B cell (primary cell): ENCODE measurements around the gene NME2. TPM values are rescaled to one million over a fixed set of nuclear protein-coding genes. Genes with fewer than 3 reads are reported as not detected.

ENCODE experiments used
- ATAC-seq: fragments of 200-7000 bp; cut with Tn5 transposase; one replicate; pipeline ENCODE4 v1.10.0; 2021; ENCODE audit warnings: low read depth, mild to moderate bottlenecking, moderate number of reproducible peaks, moderate library complexity
- CTCF ChIA-PET: fragments of 350-600 bp; sonication (Branson Sonifier 250); formaldehyde crosslinking; loops from one replicate; lab custom pipeline; 2021; ENCODE audit warnings: antibody characterized with exemption, inconsistent platforms; lab: Charles Lee
- POLR2A ChIA-PET: fragments of 350-600 bp; sonication (Branson Sonifier 250); formaldehyde crosslinking; loops from one replicate; lab custom pipeline; 2021; ENCODE audit warnings: antibody characterized with exemption; lab: Charles Lee
- DNase-seq: peaks from one replicate; pipeline ENCODE4 v3.0.0; 2013
- H2AFZ ChIP-seq: 2 replicates; pipeline ENCODE4 v1.6.1; 2012; ENCODE audit warnings: mild to moderate bottlenecking, low read depth, low read length; ENCODE audit not compliant: insufficient read depth, poor library complexity, severe bottlenecking
- H3K27ac ChIP-seq, 2 donors: 1 replicate in 1 of 2; 2 replicates in 1 of 2; pipeline ENCODE4 v1.5.1; 2012 to 2013; ENCODE audit warnings: low read length in 2 of 2, mild to moderate bottlenecking in 2 of 2, moderate library complexity in 1 of 2
- H3K27me3 ChIP-seq, 4 experiments: fragments of 200-600 bp in 1 of 4; sonication (generic) in 1 of 4; replicated peaks in 1 of 4; 1 replicate in 2 of 4; 2 replicates in 2 of 4; pipeline versions ENCODE4 v1.6.1 to v1.7.0; 2013 to 2016; ENCODE audit warnings: low read length in 3 of 4, mild to moderate bottlenecking in 2 of 4, mixed read lengths in 1 of 4, moderate library complexity in 1 of 4; ENCODE audit not compliant: insufficient read depth in 4 of 4, control insufficient read depth in 3 of 4; ENCODE audit errors: control extremely low read depth in 1 of 4
- H3K36me3 ChIP-seq, 2 experiments: replicated peaks in 1 of 2; 1 replicate in 1 of 2; 2 replicates in 1 of 2; pipeline versions ENCODE4 v1.6.1 to v1.7.1; 2013; ENCODE audit warnings: low read length in 1 of 2; ENCODE audit not compliant: insufficient read depth in 2 of 2, control insufficient read depth in 1 of 2; ENCODE audit errors: control extremely low read depth in 1 of 2, extremely low read depth in 1 of 2
- H3K4me1 ChIP-seq, 2 donors: fragments of 200-600 bp in 1 of 2; sonication (generic) in 1 of 2; 1 replicate in 1 of 2; 2 replicates in 1 of 2; pipeline versions ENCODE4 v1.5.1 to v1.6.1; 2013 to 2017; ENCODE audit warnings: low read length in 2 of 2; ENCODE audit not compliant: control insufficient read depth in 2 of 2, insufficient read depth in 2 of 2
- H3K4me2 ChIP-seq: replicated peaks from 2 replicates; pipeline ENCODE3; 2012; ENCODE audit warnings: mild to moderate bottlenecking, low read depth, low read length; ENCODE audit not compliant: poor library complexity, severe bottlenecking
- H3K4me3 ChIP-seq, 5 experiments: fragments of 200-600 bp in 1 of 5; sonication (generic) in 1 of 5; 1 replicate in 3 of 5; 2 replicates in 2 of 5; pipeline versions ENCODE4 v1.5.1 to v1.7.0; 2011 to 2016; ENCODE audit warnings: low read length in 4 of 5, mild to moderate bottlenecking in 4 of 5, low read depth in 2 of 5, control low read depth in 1 of 5, moderate library complexity in 1 of 5; ENCODE audit not compliant: insufficient read depth in 1 of 5; ENCODE audit errors: control extremely low read depth in 1 of 5, extremely low read depth in 1 of 5
- H3K79me2 ChIP-seq: fragments of 200-600 bp; sonication (generic); one replicate; pipeline ENCODE4 v1.6.0; 2016; ENCODE audit warnings: low read length; ENCODE audit not compliant: control insufficient read depth, insufficient read depth
- H3K9ac ChIP-seq: fragments of 200-600 bp; sonication (generic); 2 replicates; pipeline ENCODE4 v1.6.1; 2017; ENCODE audit warnings: mild to moderate bottlenecking, low read length, moderate library complexity
- H3K9me3 ChIP-seq, 3 donors: one replicate each; pipeline versions ENCODE4 v1.6.1 to v1.7.1; 2013; ENCODE audit warnings: low read length in 2 of 3; ENCODE audit not compliant: control insufficient read depth in 2 of 3, insufficient read depth in 1 of 3; ENCODE audit errors: control extremely low read depth in 1 of 3
- H4K20me1 ChIP-seq: 2 replicates; pipeline ENCODE4 v1.6.0; 2012; ENCODE audit warnings: mild to moderate bottlenecking, low read length; ENCODE audit not compliant: insufficient read depth, control insufficient read depth, poor library complexity, severe bottlenecking
- H3K27ac Mint-ChIP-seq: one replicate; pipeline ENCODE4 v1.8.0; 2021; ENCODE audit warnings: mixed read lengths
- H3K27me3 Mint-ChIP-seq: one replicate; pipeline ENCODE4 v1.8.0; 2021; ENCODE audit warnings: mixed read lengths
- H3K4me1 Mint-ChIP-seq: one replicate; pipeline ENCODE4 v1.8.0; 2021; ENCODE audit warnings: mixed read lengths
- H3K4me3 Mint-ChIP-seq: one replicate; pipeline ENCODE4 v1.8.0; 2021; ENCODE audit warnings: mixed read lengths
- H3K9me3 Mint-ChIP-seq: one replicate; pipeline ENCODE4 v1.8.0; 2022; ENCODE audit warnings: mixed read lengths; ENCODE audit not compliant: insufficient read depth
- EZH2 ChIP-seq: IDR thresholded peaks from 2 replicates; pipeline ENCODE4 v1.6.1; 2012; ENCODE audit warnings: borderline replicate concordance, low read depth, mild to moderate bottlenecking, moderate library complexity, low read length; ENCODE audit not compliant: insufficient read depth, poor library complexity, severe bottlenecking
- WGBS: methylation state at CpG from one replicate; pipeline ENCODE4 v1.1.5; 2013; ENCODE audit warnings: missing lambda C conversion rate; ENCODE audit not compliant: insufficient coverage; 5-methylcytosine and 5-hydroxymethylcytosine counted together
- intact Hi-C: fragments of 100-400 bp; cut with micrococcal nuclease; formaldehyde crosslinking; loops from one replicate; pipeline ENCODE4 v1.10.0; 2022
- polyA plus RNA-seq: library from polyadenylated mRNA; depleted of rRNA; stranded (reverse); fragments of >200 nt; gene quantifications from 2 replicates; pipeline ENCODE4 v1.2.3, GENCODE V29; 2012
- total RNA-seq, 2 donors: library from RNA; stranded (reverse); fragments of 120-200 nt in 1 of 2; gene quantifications; 1 replicate in 1 of 2; 2 replicates in 1 of 2; pipeline versions ENCODE4 v1.2.3 to v1.2.4, GENCODE V29; 2013 to 2022
- TF ChIP-seq, protein P1 (sequence below): fragments of 200-600 bp; IDR thresholded peaks from one replicate; pipeline ENCODE4 v1.8.0; 2022; ENCODE audit warnings: antibody characterized with exemption, mild to moderate bottlenecking

The NME2 gene
- total and polyA plus RNA-seq, 2 donors (not counting 1 experiment from before 2014, with no cell fraction given): 154 to 166 TPM

- no peaks in the 10 kb centered on the region for H4K20me1 ChIP-seq
- Mint-ChIP-seq H3K27ac (no peak overlapping the region), H3K4me1 (no peaks in the 10 kb centered on the region), H3K4me3 (no peak overlapping the region), H3K9me3 (peaks cover 4% of the 10 kb centered on the region), H3K27me3 (peaks cover 2% of the 10 kb centered on the region)
- CTCF ChIA-PET: no interaction called here
- H3K27ac ChIP-seq: no peak overlapping the region
- H3K4me3 ChIP-seq: no peak overlapping the region
- H3K27me3 ChIP-seq: no peaks in the 10 kb centered on the region
- H3K9me3 ChIP-seq: no peaks in the 10 kb centered on the region
- no peaks in the 10 kb centered on the region for H3K4me1 ChIP-seq
- H3K36me3 ChIP-seq: no peaks in the 10 kb centered on the region
- H3K9ac ChIP-seq: no peak overlapping the region
- no peak for TF ChIP-seq EZH2
- TF ChIP-seq, protein P1, sequence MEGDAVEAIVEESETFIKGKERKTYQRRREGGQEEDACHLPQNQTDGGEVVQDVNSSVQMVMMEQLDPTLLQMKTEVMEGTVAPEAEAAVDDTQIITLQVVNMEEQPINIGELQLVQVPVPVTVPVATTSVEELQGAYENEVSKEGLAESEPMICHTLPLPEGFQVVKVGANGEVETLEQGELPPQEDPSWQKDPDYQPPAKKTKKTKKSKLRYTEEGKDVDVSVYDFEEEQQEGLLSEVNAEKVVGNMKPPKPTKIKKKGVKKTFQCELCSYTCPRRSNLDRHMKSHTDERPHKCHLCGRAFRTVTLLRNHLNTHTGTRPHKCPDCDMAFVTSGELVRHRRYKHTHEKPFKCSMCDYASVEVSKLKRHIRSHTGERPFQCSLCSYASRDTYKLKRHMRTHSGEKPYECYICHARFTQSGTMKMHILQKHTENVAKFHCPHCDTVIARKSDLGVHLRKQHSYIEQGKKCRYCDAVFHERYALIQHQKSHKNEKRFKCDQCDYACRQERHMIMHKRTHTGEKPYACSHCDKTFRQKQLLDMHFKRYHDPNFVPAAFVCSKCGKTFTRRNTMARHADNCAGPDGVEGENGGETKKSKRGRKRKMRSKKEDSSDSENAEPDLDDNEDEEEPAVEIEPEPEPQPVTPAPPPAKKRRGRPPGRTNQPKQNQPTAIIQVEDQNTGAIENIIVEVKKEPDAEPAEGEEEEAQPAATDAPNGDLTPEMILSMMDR: no peak
- intact Hi-C loops: no loop called here
- POLR2A ChIA-PET: no interaction called here
- WGBS: 96% methylated on average over 3 of the region's 3 CpGs
- H3K79me2 ChIP-seq: no peaks in the 10 kb centered on the region
- H2AFZ ChIP-seq: no peak overlapping the region
- DNase-seq: no peak
- no peak overlapping the region for H3K4me2 ChIP-seq
- ATAC-seq: no peak
These were observed 30.3 kb upstream of the NME2 start for GRCh38 chr17:51135956-51136355.

GRCh38 chr17:51142597-51142996, 23.6 kb upstream of the NME2 start:
- Histone ChIP-seq H3K4me3 (no peak overlapping the region), H3K9me3 (no peaks in the 10 kb centered on the region), H3K4me2 (no peak overlapping the region), H3K79me2 (no peaks in the 10 kb centered on the region), H2AFZ (no peak overlapping the region), H3K27ac (no peak overlapping the region), H3K27me3 (no peaks in the 10 kb centered on the region), H3K9ac (no peak overlapping the region), H3K36me3 (no peaks in the 10 kb centered on the region), H3K4me1 (no peaks in the 10 kb centered on the region), H4K20me1 (no peaks in the 10 kb centered on the region)
- POLR2A ChIA-PET: no interaction called here
- intact Hi-C loops: no loop called here
- Mint-ChIP-seq H3K4me1 (no peaks in the 10 kb centered on the region), H3K9me3 (no peaks in the 10 kb centered on the region), H3K27ac (no peak overlapping the region), H3K4me3 (no peak overlapping the region), H3K27me3 (no peaks in the 10 kb centered on the region)
- TF ChIP-seq, protein P1: no peak
- no peak for TF ChIP-seq EZH2
- CTCF ChIA-PET: interaction anchor here (1.0 kb wide), 1 partner anchor 86 kb away, joined by 3 read pairs; no protein-coding TSS in a partner anchor
- no CpG with 5 or more reads among the region's 2 CpGs for WGBS
- no peak for ATAC-seq
- no peak for DNase-seq
